Uterus (tissue), 4 donors: ENCODE results near the gene ARHGEF7. TPM values are rescaled to one million over a fixed set of nuclear protein-coding genes. Genes with fewer than 3 reads are reported as not detected.

Experiments
- DNase-seq, 2 donors: peaks; one replicate each; pipeline ENCODE4 v3.0.0-alpha.2; 2019 to 2020
- H3K27ac ChIP-seq, 2 donors: fragments of 200-600 bp; sonication (generic); 1 replicate in 1 of 2; 2 replicates in 1 of 2; pipeline ENCODE4 v1.5.1; 2016 to 2018
- H3K27me3 ChIP-seq, 2 donors: fragments of 200-600 bp; sonication (generic); one replicate each; pipeline ENCODE4 v1.5.1; 2018 to 2019; ENCODE audit warnings: control low read depth in 1 of 2
- H3K36me3 ChIP-seq, 2 donors: fragments of 200-600 bp; sonication (generic); one replicate each; pipeline ENCODE4 v1.5.1; 2019; ENCODE audit warnings: control low read depth in 1 of 2
- H3K4me1 ChIP-seq, 2 donors: fragments of 200-600 bp; sonication (generic); one replicate each; pipeline ENCODE4 v1.5.1; 2018 to 2019; ENCODE audit warnings: control low read depth in 1 of 2
- H3K4me3 ChIP-seq, 2 donors: fragments of 200-600 bp; sonication (generic); 1 replicate in 1 of 2; 2 replicates in 1 of 2; pipeline ENCODE4 v1.5.1; 2018 to 2019; ENCODE audit warnings: mild to moderate bottlenecking in 1 of 2
- H3K9me3 ChIP-seq, 2 donors: fragments of 200-600 bp; sonication (generic); one replicate each; pipeline ENCODE4 v1.5.1; 2019; ENCODE audit warnings: control low read depth in 1 of 2
- CTCF ChIP-seq, 4 experiments: fragments of 200-600 bp in 2 of 4; fragments of 450-650 bp in 2 of 4; sonication (generic) in 2 of 4; IDR thresholded peaks; one replicate each; pipeline ENCODE4 v1.5.1; 2016 to 2019; ENCODE audit warnings: antibody characterized with exemption in 4 of 4, mild to moderate bottlenecking in 2 of 4, moderate library complexity in 1 of 4
- POLR2A ChIP-seq, 2 donors: fragments of 450-650 bp; IDR thresholded peaks; one replicate each; pipeline ENCODE4 v1.6.1; 2016; ENCODE audit warnings: antibody characterized with exemption in 2 of 2, mild to moderate bottlenecking in 1 of 2, moderate library complexity in 1 of 2
- intact Hi-C: fragments of 100-400 bp; cut with DNase I; formaldehyde crosslinking; loops from one replicate; pipeline ENCODE4 v1.15.1; 2023; ENCODE audit warnings: low total_unique reads
- total RNA-seq, 4 donors: library from RNA; depleted of rRNA in 3 of 4; stranded (reverse); fragments of >200 nt in 3 of 4; gene quantifications; one replicate each; pipeline versions ENCODE4 v1.1.0 to v1.2.4, GENCODE V29; 2014 to 2023
- donor health status: DM: yes; HTN: yes; CAD: no.

The ARHGEF7 gene
- total RNA-seq, 4 donors from 2014 or later, result 42.6 to 152 (median 127) TPM

- Histone ChIP-seq H3K4me3 (no peak overlapping the region), H3K9me3 (no peaks in the 10 kb centered on the region), H3K4me1 (peaks cover 7 to 15% of the 10 kb centered on the region in 2 donors), H3K27ac (peak overlapping the region in 1 of 2 donors; percentile 72), H3K27me3 (no peaks in the 10 kb centered on the region), H3K36me3 (no peaks in the 10 kb centered on the region)
- DNase-seq, result no peak
- intact Hi-C loops, result no loop called here
- TF ChIP-seq POLR2A (IDR thresholded peaks at IDR 0.05) (no peak), CTCF (IDR thresholded peaks at IDR 0.05) (no peak)
Measured at GRCh38 chr13:111201304-111201940, 86.3 kb downstream of the ARHGEF7 start.

GRCh38 chr13:111202156-111202621 lies 87.1 kb downstream of the ARHGEF7 start:
- H3K27ac ChIP-seq, result peak overlapping the region; percentile 8 to 72

GRCh38 chr13:111202745-111203144 lies 87.6 kb downstream of the ARHGEF7 start:
- no peak overlapping the region for H3K4me3 ChIP-seq
- no peak for TF ChIP-seq CTCF (IDR thresholded peaks at IDR 0.05)
- TF ChIP-seq POLR2A (IDR thresholded peaks at IDR 0.05), result peak in 1 of 2 donors; percentile 37
- DNase-seq, result peak in 1 of 2 donors; percentile 51
- peak overlapping the region in 1 of 2 donors; percentile 72 for H3K27ac ChIP-seq
- no peaks in the 10 kb centered on the region for H3K27me3 ChIP-seq
- no peaks in the 10 kb centered on the region for H3K36me3 ChIP-seq
- peaks cover 7 to 15% of the 10 kb centered on the region in 2 donors for H3K4me1 ChIP-seq
- H3K9me3 ChIP-seq, result no peaks in the 10 kb centered on the region
- intact Hi-C loops, result no loop called here

More at GRCh38 chr13:111202156-111202621, 87.1 kb downstream of the ARHGEF7 start:
- no peak for TF ChIP-seq POLR2A (IDR thresholded peaks at IDR 0.05)
- no peak for TF ChIP-seq CTCF (IDR thresholded peaks at IDR 0.05)
- no peak for DNase-seq
- H3K4me1 ChIP-seq, result peaks cover 7 to 15% of the 10 kb centered on the region in 2 donors
- H3K27me3 ChIP-seq, result no peaks in the 10 kb centered on the region
- intact Hi-C loops, result no loop called here
- no peak overlapping the region for H3K4me3 ChIP-seq
- no peaks in the 10 kb centered on the region for H3K9me3 ChIP-seq
- no peaks in the 10 kb centered on the region for H3K36me3 ChIP-seq

- TF ChIP-seq POLR2A (IDR thresholded peaks at IDR 0.05) (no peak), CTCF (IDR thresholded peaks at IDR 0.05) (no peak)
- no peak overlapping the region for H3K4me3 ChIP-seq
- peaks cover 7 to 15% of the 10 kb centered on the region in 2 donors for H3K4me1 ChIP-seq
- H3K27ac ChIP-seq, result peak overlapping the region; percentile 70 to 72
- H3K27me3 ChIP-seq, result no peaks in the 10 kb centered on the region
- intact Hi-C loops, result no loop called here
- no peak for DNase-seq
- H3K9me3 ChIP-seq, result no peaks in the 10 kb centered on the region
- no peaks in the 10 kb centered on the region for H3K36me3 ChIP-seq
Measured at GRCh38 chr13:111203736-111204389, 88.8 kb downstream of the ARHGEF7 start.
